PC-9 (cell line): Measurements from ENCODE around the gene NRSN1.

Experiments
- CTCF ChIP-seq: fragments of 200-600 bp; sonication (generic); conservative IDR thresholded peaks from 2 replicates; pipeline ENCODE4 v1.6.1; 2017; ENCODE audit warnings: mixed run types, antibody characterized with exemption, mild to moderate bottlenecking, moderate library complexity
- EZH2 ChIP-seq: fragments of 200-600 bp; sonication (generic); IDR thresholded peaks from 2 replicates; pipeline ENCODE4 v1.8.0; 2017; ENCODE audit warnings: antibody characterized with exemption, low read depth

- TF ChIP-seq CTCF (no peak), EZH2 (no peak)
Observed at GRCh38 chr6:24131751-24132150, 5.7 kb downstream of the NRSN1 start.
